Stimulated activated CD4-positive, alpha-beta T cell treated with anti-CD3 and anti-CD28 coated beads, Interleukin-1b, Interleukin-23, amount 100 ng/mL, for 24 hours (primary cell): Measurements from ENCODE around the gene HLA-DQB1.

ENCODE experiments used
- DNase-seq, 4 experiments: peaks; one replicate each; pipeline ENCODE4 v3.0.0-alpha.2; 2020; ENCODE audit warnings: low read depth in 4 of 4, low spot score in 1 of 4

The HLA-DQB1 gene

DNA sequence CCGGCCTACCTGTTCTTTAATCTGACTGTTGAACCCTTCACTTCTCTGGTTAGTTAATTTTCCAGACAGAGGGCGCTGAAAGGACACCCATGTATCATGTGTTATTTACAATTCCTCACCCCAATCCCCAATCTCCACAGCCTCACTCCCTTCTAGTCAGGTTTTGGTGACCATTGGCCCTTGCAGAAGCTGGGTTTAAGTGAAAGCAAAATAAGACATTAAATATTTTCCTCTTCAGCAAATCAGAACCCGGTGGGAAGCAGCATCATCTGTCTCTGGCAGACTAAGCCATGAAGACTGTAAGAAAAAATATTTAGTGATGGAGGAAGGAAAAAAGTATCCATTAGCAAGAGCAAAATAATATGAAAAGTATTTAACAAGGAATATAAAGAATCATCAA, 38.6 kb downstream of the HLA-DQB1 start:
- no peak for DNase-seq

DNA sequence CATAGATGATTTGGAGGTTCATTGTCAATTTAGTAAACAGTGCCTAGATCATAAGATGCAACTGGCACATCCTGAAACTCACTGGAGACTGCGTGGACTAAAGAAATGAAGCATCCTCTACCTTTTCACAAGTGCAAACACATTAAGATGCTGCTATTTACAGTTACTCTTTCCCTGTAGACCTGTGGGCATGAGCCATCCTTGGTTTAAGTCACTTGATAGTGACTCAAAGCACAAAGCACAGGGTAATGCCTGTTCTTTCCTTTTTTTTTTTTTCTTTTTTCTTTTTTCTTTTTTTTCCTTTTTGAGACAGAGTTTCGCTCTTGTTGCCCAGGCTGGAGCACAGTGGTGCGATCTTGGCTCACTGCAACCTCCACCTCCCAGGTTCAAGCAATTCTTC, 39.2 kb downstream of the HLA-DQB1 start:
- no peak for DNase-seq

- no peak for DNase-seq
These were observed 41.3 kb downstream of the HLA-DQB1 start for GRCh38 chr6:32625137-32625536.

- DNase-seq = no peak
These were observed 41.9 kb downstream of the HLA-DQB1 start for GRCh38 chr6:32624565-32624964.

- DNase-seq = no peak
These were observed 42.8 kb downstream of the HLA-DQB1 start for GRCh38 chr6:32623693-32624092.

DNA sequence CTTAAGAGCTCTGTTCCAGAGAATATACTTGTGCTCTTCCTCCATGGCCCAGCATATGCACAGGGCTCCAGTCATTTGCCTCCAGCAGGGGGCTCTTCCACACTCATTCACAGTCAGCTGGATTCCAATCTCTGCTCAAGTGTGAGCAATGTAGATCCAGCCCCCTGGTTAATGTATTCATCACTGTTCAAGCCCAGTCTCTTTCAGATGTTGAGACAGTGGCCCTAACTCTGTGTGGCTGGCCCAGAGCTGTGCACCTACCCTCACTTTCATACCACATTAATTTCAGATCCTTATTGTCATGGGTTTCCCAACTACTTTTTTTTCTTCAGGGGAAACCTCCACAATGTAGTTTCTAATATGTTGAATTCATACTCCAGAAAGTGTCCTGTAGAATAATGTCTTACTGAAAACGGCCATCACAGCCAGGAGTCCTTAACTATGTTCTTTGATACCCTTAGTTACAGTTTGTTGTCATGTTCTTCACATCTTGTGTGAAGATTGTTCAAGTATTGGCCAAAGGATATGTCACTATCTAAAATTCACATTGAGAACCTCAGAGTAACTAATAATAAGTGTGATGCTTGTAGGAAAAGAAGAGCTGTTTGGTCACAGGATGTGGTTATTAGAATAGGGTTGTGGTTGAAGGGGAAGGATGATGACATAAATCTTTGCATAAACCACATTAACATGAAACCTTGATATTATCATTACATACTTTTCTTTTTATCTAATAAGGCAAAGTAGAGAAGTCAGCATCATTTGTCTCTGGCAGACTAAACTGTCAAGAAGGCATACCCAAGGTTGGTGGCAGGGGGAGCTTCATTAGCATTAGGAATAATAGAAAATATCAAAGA, 43.7 kb downstream of the HLA-DQB1 start:
- DNase-seq = peak in 1 of 4 experiments; percentile 25

GRCh38 chr6:32621372-32621771, 45.1 kb downstream of the HLA-DQB1 start:
- DNase-seq = no peak

- no peak for DNase-seq
These were observed 48.7 kb downstream of the HLA-DQB1 start for GRCh38 chr6:32617751-32618150.

- no peak for DNase-seq
These were observed 50.4 kb downstream of the HLA-DQB1 start for GRCh38 chr6:32615885-32616532.

GRCh38 chr6:32614366-32615081, 51.9 kb downstream of the HLA-DQB1 start:
- no peak for DNase-seq

DNA sequence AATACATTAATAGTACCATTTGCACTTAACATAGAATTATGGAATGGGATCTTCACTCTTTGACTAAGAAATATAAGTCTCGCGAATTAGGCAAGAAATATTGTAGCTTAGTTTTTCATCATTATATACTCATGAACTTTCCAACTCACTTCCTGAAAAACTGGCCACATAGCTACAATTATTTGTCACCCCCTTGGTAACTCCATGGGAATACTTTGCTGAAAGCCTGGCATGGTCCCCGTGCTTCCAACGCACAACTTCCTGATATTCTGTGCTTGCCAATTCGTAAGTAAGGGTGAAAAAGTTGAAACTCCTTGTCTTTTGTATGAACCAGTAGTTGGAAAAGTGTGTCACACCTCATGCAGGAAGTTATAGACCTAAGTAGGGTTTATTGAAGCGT, 53.0 kb downstream of the HLA-DQB1 start:
- DNase-seq = no peak

DNA sequence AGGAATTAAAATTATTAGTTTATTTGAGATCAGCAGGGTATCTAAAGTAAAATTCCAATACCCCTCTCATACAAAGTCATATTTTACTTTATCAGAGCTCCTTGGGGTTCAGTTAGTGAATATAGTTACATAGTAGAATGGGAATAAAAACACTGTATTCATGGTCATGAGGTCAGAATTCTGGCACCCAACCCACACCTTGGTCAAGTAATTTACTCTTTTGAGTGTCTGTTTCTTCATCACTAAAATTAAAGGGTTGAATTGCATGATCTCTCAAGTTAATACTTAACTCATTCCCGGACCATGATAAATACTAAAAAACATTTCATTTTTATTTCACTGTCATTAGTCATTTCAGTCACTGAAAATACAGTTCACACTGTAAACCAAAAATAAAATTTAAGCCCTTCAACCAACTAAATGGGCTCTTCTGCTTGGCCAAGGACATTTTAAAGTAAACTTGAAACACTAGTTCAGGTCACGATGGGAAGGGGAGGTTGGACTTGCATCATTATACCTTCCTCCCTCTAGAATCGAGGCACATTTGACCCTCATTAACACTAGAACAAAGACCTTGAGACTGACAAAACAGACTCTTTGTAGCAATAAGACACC, 55.7 kb downstream of the HLA-DQB1 start:
- no peak for DNase-seq

- DNase-seq = peak in 1 of 4 experiments; percentile 21
These were observed 56.5 kb downstream of the HLA-DQB1 start for GRCh38 chr6:32609731-32610640.
